Measurements from ENCODE around the gene TMEM9B.
A peak's percentile ranks its signal among the peaks of the same experiment; 100 is the strongest.
"Not testable (repeated sequence)": the region's sequence is repeated elsewhere in the genome, so short reads cannot be mapped to it uniquely, and the experiment has no call there.

Gene TMEM9B

GRCh38 chr11:8964324-8965320 is at the start of gene TMEM9B:
TMEM9B (minus strand) TSS chr11:8964442; CDS start chr11:8964313, 129 bp downstream.
- H3K27me3 Mint-ChIP-seq (ENCODE audit: low read depth, poor library complexity), result peaks cover under 1% of the 10 kb centered on the region
- H3K4me3 Mint-ChIP-seq, result peak within 1 kb of the TSS; percentile 90
- no peaks in the 10 kb centered on the region for H3K36me3 Mint-ChIP-seq (ENCODE audit: low read depth)
- peak; percentile 76 for DNase-seq
- H3K4me1 Mint-ChIP-seq, result peaks cover 42% of the 10 kb centered on the region
- H3K9me3 Mint-ChIP-seq, result no peaks in the 10 kb centered on the region
- TF ChIP-seq CTCF (IDR thresholded peaks at IDR 0.05), result no peak
- peak within 1 kb of the TSS; percentile 80 for H3K27ac Mint-ChIP-seq

GRCh38 chr11:9013373-9013772 is 49.1 kb upstream of the TMEM9B start:
- H3K27me3 Mint-ChIP-seq (ENCODE audit: low read depth, poor library complexity), result peaks cover 40% of the 10 kb centered on the region
- TF ChIP-seq CTCF (IDR thresholded peaks at IDR 0.05), result no peak
- no peak overlapping the region for H3K27ac Mint-ChIP-seq
- no peaks in the 10 kb centered on the region for H3K36me3 Mint-ChIP-seq (ENCODE audit: low read depth)
- peaks cover 29% of the 10 kb centered on the region for H3K9me3 Mint-ChIP-seq
- DNase-seq, result no peak
- no peak overlapping the region for H3K4me3 Mint-ChIP-seq
- no peaks in the 10 kb centered on the region for H3K4me1 Mint-ChIP-seq

- Mint-ChIP-seq H3K9me3 (peaks cover 29% of the 10 kb centered on the region), H3K27me3 (ENCODE audit: low read depth, poor library complexity) (peaks cover 79% of the 10 kb centered on the region)
- DNase-seq; H3K27ac Mint-ChIP-seq; H3K4me1 Mint-ChIP-seq; H3K4me3 Mint-ChIP-seq; H3K36me3 Mint-ChIP-seq (ENCODE audit: low read depth): not testable (repeated sequence)
Measured at GRCh38 chr11:9009538-9009937, 45.3 kb upstream of the TMEM9B start.

GRCh38 chr11:9008661-9009060 is 44.4 kb upstream of the TMEM9B start:
- no peaks in the 10 kb centered on the region for H3K36me3 Mint-ChIP-seq (ENCODE audit: low read depth)
- DNase-seq, result no peak
- peaks cover 7% of the 10 kb centered on the region for H3K4me1 Mint-ChIP-seq
- H3K4me3 Mint-ChIP-seq, result no peak overlapping the region
- H3K9me3 Mint-ChIP-seq, result peaks cover 29% of the 10 kb centered on the region
- H3K27ac Mint-ChIP-seq, result no peak overlapping the region
- TF ChIP-seq CTCF (IDR thresholded peaks at IDR 0.05), result no peak
- H3K27me3 Mint-ChIP-seq (ENCODE audit: low read depth, poor library complexity), result peaks cover 83% of the 10 kb centered on the region

- Mint-ChIP-seq H3K36me3 (ENCODE audit: low read depth) (no peaks in the 10 kb centered on the region), H3K9me3 (peaks cover 27% of the 10 kb centered on the region), H3K27me3 (ENCODE audit: low read depth, poor library complexity) (peaks cover 81% of the 10 kb centered on the region), H3K4me3 (no peak overlapping the region), H3K27ac (no peak overlapping the region), H3K4me1 (peaks cover 12% of the 10 kb centered on the region)
- no peak for DNase-seq
- no peak for TF ChIP-seq CTCF (IDR thresholded peaks at IDR 0.05)
Measured at GRCh38 chr11:9008011-9008550, 43.8 kb upstream of the TMEM9B start.

- peaks cover 4% of the 10 kb centered on the region for H3K9me3 Mint-ChIP-seq
- H3K4me3 Mint-ChIP-seq, result peak overlapping the region; percentile 73
- no peak overlapping the region for H3K27ac Mint-ChIP-seq
- no peak for DNase-seq
- peaks cover 93% of the 10 kb centered on the region for H3K27me3 Mint-ChIP-seq (ENCODE audit: low read depth, poor library complexity)
- peaks cover 13% of the 10 kb centered on the region for H3K4me1 Mint-ChIP-seq
- no peaks in the 10 kb centered on the region for H3K36me3 Mint-ChIP-seq (ENCODE audit: low read depth)
- TF ChIP-seq CTCF (IDR thresholded peaks at IDR 0.05), result no peak
Measured at GRCh38 chr11:9005087-9005486, 40.8 kb upstream of the TMEM9B start.
